ENCODE measurements around the gene ACYP2. TPM values are rescaled to one million over a fixed set of nuclear protein-coding genes. Genes with fewer than 3 reads are reported as not detected.
"Not testable (repeated sequence)": the region's sequence is repeated elsewhere in the genome, so short reads cannot be mapped to it uniquely, and the experiment has no call there.

The ACYP2 gene
- polyA plus RNA-seq (ENCODE audit: insufficient read length): 19.6 TPM
- long read RNA-seq, donor 1, partial matches to known transcripts: 5 of 13 reads
- long read RNA-seq, donor 1, other reads (novel, unspliced or antisense): 7 of 13 reads
- long read RNA-seq, donor 2, partial matches to known transcripts: 0 of 8 reads
- long read RNA-seq, donor 2, other reads (novel, unspliced or antisense): 6 of 8 reads
- long read RNA-seq, donor 3: 0 reads
- long read RNA-seq, donor 4: 0 reads
- long read RNA-seq, donor 5, partial matches to known transcripts: 34 of 43 reads
- long read RNA-seq, donor 5, other reads (novel, unspliced or antisense): 8 of 43 reads
- long read RNA-seq, donor 6, partial matches to known transcripts: 0 of 6 reads
- long read RNA-seq, donor 6, other reads (novel, unspliced or antisense): 6 of 6 reads
- long read RNA-seq, donor 7, partial matches to known transcripts: 14 of 19 reads
- long read RNA-seq, donor 7, other reads (novel, unspliced or antisense): 5 of 19 reads
- long read RNA-seq, donor 8: 0 reads

DNA sequence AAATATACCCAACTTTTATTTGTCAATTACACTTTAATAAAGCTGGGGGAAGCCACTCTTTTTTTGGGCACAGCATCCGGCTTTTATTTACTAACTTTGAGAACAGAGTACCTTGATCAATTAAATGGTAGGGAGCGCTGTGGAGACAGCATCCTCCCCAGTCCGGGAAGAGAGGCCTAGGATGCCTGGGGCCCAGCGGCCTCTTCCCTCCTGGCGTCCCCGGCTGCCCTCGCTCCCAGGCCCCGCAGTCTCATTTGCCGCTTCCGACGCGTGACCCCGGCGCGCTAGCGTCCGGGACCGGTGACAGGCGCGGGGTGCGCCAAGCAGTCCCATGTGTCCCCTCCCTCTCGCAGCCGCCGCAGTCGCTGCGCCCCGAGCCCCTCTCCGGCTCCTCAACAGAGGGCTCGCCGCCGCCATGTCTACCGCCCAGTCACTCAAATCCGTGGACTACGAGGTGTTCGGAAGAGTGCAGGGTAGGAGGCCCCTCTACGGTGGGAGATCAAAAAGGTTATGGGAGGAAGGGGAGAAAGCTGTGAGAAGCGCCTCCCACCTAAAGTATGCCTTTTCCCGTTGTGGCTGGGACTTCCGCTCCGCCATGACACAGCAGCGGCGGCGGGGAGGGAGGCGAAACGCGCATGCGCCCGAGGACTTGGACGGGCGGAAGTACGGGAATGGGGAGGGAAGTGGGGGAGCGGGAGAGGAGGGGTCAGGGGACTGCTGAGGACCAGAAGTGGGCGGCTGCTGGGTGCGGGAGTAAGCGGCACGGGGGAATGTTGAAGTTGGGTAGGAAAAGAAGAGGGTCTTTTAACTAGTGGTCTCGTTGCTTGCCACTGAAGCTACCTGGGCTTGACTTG lies at the start of gene ACYP2:
ACYP2 (plus strand) TSS at position 332 of the 854 bp plus-strand sequence.
- DNase-seq: peak; percentile 96

DNA sequence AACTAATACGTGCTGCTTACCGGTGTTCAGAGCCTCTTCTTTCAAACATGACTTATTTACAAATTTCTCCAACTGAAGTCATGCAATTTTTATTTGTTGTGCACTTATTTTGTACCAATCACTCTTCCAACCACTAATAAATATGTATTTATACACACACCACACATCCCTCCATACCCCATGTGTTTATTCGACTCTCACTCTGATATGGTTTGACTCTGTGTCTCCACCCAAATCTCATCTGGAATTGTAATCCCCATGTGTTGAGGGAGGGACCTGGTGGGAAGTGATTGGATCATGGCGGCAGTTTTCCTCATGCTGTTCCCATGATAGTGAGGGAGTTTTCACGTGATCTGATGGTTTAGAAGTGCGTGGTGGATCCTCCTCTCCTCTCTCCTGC lies 49.5 kb upstream of the ACYP2 start:
- DNase-seq: no peak

DNA sequence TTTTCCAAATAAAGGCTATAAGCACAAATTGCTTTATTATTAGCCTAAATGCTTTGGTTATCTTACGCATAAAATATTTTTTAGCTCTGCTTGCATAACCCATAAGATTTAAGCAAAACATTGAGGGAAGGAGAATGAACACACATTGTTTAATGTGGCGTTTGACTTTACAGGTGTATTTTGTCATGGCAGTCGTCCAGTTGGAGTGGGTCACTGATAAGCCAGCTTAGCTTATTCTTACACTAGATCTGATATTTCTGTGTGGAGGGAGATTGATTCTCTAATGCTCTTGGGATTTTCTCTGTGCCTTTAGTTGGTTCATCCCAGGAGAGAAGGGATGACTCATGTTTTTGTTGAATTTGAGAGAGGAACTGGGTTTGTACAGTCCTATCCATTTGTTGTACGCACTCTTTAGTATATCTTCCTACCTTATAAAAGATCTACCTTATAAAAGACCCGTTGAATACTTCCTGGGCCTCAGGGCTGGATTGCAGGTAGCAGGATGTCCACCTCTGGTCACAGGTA lies 47.5 kb upstream of the ACYP2 start:
- no peak for DNase-seq

DNA sequence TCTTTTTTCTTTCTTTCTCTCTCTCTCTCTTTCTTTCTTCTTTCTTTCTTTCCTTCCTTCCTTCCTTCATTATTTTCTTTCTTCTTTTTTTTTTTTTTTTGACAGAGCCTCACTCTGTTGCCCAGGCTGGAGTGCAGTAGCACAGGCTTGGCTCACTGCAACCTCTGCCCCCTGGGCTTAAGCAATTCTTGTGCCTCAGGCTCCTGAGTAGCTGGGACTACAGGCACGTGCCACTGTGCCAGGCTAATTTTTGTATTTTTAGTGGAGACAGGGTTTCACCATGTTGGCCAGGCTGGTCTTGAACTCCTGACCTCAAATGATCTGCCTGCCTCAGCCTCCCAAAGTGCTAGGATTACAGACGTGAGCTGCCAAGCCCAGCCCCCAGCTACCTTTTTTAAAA lies 42.9 kb upstream of the ACYP2 start:
- DNase-seq: not testable (repeated sequence)

DNA sequence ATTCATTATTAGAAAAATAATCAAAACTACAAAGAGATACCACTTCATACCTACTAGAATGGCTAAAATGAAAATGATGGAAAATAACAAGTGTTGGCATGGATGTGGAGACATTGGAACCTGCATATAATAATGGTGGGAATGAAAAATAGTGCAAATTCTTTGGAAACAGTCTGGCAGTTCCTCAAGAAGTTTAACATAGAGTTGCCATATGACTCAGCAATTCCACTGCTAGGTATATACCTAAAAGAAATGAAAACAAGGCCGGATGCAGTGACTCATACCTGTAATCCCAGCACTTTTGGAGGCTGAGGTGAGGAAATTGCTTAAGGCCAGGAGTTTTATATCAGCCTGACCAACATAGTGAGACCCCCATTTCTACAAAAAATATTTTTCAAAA lies 41.6 kb upstream of the ACYP2 start:
- no peak for DNase-seq

DNA sequence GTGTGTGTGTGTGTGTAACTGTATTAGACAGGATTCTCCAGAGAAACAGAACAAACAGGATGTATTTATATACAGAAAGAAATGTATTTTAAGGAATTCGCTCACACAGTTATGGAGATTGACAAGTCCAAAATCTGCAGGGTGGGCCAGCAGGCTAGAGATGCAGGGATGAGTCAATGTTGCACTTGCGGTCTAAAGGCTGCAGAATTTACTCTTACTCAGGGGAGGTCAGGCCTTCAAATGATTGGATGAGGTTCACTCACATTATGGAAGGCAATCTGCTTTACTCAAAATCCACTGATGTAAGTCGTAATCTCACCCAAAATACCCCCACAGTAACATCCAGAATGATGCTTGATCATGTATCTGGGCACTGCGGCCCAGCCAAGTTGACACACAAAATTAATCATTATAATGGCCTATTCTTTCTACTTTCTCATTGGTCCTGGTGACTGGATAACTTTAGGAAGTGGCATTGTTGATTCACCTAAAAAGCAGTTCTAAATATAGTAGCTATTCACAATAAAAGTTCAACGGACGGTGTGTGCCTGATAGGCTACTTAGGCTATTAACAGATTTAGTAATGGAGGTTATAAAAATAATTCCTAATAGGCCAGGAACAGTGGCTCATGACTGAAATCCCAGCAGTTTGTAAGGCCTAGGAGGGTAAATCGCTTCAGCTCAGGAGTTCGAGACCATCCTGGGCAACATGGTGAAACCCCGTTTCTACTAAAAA lies 40.6 kb upstream of the ACYP2 start:
- no peak for DNase-seq

DNA sequence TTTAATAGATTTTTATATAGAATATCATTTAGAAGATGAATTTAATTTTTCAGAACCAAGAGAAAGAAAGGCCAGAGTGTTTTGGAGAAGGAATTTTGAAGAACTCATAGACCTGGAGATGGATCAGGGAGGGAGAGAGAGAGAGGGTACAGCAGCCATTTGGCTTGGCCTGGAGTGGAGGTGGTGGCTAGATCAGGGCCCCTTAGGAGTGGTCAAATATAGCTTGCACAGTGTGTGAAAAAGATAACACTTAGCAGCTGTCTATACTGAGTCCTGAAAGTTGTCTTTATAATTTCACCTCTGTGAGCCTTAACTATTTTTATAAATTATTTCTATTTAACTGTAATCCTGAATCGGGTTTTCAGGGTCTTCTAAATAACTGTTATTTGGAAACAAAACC lies 38.8 kb upstream of the ACYP2 start:
- no peak for DNase-seq

DNA sequence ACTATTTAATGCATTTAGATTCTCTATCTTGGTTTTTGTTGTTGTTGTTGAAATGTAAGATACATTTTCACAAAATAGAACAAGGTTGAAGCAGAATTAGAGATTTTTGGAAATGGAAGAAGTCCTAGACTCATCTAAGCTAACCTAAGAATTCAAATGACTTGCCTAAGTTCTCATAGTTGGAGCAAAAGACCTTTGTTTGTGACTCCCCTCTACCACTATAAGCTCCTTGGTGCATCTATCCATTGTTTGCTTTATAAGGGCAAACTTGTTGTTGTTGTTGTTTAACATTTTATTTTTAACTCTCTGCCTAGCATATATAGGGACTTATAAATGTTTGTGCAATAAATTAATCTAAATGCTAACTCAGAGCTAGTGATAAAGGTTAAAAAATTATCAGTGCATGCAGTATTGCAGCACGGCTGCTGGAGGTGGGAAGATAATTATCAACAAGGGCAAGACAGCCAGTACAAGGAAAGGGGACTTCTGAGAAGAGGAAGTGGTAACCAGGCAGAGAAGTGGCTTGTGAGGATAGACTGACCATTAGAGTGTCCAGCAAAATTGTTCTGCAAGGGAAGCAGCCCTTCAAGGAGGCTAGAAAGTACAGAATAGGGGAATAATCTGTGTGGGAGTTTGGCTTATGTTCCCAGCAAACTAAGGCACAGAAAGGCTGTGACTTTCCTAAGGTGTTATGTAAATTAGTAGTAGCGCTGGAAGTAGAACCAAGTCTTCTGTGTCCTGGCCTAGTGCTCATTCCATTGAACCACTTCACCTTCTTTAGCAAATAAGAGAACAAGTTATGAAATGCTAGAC lies 38.1 kb upstream of the ACYP2 start:
- no peak for DNase-seq

DNA sequence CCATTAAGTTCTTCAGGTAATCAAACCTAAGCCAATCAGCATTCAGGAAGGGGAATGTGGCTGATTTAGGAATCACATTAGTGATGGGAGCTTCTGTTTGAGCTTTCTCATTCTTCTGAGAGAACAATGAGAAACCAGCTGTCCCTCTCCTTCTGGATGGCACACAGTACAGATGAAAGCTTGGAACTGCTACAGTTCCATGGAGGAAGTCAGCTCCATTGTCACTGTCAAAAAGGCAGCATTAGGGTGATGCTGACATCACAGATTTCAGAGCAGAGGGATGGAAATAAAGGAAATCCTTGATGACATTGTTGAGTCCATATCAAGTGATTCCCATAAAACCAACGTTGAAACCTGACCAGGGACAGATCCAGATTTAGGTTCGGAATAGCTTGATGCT lies 36.1 kb upstream of the ACYP2 start:
- DNase-seq: no peak

DNA sequence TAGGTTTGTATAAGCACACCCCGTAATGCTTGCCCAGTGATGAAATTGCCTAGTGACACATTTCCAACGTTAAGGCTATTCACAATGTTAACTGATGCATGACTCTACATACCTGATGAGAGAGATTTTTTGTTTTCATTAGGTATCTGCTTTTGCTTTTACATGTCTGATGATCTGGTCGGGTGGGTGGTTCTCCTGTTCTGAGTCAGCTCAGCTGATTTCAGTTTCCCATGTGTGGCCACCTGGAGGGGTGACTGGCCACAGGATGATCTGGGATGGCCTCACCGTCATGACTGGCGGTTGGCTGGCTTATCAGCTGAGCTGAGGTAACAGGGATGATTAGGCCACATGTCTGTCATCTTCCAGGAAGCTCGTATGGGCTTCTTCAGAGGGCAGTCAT lies 33.8 kb upstream of the ACYP2 start:
- DNase-seq: no peak

DNA sequence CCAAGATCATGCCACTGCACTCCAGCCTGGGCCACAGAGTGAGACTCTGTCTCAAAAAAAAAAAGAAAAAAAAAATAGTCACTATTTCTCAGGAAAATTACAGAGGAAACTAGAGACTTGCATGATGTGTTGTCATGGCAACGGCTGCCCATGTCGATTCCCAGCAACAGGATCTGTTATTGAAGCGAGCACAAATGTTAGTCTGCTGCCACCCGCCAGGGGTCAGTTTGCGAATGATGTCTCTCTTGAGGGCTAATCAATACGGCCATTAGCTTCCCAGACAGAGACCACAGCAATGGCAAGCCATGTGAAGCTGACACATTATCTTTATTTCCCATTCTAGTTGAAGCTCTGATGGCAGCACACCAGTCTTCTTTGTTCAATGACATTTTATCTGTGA lies 32.4 kb upstream of the ACYP2 start:
- no peak for DNase-seq

DNA sequence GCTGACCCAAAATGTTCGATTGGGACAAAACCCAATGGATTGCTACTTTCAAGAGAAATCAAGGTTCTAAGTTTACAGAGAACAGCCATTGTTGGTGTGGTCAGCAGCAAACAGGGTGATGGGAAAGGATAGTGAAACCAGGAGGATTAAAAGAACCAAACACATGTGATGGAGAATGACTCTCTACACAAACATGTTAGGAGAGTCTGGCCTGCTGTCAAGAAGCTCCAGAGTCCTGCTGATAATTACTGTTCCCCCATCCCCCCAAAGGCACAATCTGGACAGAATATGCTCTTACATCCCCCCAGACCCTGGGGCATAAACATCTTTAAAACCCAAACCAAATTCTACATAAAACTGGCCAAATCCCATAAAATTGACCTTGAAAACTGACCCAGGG lies 32.0 kb upstream of the ACYP2 start:
- no peak for DNase-seq

DNA sequence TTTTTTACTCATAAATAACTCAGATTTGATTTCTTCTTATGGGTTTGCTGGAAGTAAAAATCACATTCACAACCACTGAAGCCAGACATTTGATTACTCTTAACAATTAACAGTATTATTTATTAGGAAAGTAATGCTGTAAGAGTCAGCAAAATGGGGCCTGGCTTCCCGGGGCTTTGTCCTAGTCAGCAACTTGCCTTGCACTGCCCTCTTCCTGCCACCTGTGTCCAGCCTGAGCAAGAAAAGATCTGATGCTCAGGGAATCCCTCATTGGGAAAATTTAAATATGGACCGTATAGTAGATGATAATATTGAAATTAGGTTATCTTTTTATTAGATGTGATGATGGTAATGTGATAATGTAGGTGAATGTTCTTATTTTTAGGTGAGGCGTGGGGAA lies 30.8 kb upstream of the ACYP2 start:
- DNase-seq: no peak

DNA sequence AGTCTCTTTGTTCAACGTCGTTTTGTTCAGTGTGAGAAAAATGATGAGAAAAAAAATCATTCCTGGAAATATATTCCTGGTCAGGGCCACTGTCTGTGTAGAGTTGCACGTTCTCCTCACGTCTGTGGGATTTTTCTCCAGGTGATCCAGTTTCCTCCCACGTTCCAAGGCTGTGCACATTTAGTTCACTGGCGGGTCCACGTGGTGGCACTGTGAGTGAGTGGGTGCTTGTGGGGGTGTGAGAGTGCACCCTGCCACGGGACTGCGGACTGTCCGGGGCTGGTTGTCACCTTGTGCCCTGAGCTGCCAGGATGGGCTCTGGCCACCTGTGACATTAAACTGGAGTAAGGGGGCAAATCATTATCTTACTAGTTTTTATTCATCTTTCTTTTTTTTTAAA lies 30.3 kb upstream of the ACYP2 start:
- DNase-seq: no peak

DNA sequence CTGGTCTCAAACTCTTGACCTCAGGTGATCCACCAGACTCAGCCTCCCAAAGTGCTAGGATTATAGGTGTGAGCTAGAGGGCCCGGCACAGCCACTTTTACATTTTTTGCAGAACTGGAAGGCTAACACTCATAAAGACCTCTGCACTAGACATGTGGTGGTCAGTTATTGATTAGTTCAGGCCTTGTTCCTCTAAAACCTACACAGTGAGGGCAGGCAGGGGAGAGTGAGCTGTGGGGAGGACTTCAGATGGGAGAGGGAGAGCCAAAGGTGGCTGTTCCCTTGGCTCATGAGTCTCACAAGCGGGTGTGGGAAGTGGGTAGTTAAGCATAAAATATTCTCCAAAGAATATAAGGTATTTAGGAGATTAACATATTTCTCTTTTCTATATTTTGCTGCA lies 29.3 kb upstream of the ACYP2 start:
- no peak for DNase-seq

DNA sequence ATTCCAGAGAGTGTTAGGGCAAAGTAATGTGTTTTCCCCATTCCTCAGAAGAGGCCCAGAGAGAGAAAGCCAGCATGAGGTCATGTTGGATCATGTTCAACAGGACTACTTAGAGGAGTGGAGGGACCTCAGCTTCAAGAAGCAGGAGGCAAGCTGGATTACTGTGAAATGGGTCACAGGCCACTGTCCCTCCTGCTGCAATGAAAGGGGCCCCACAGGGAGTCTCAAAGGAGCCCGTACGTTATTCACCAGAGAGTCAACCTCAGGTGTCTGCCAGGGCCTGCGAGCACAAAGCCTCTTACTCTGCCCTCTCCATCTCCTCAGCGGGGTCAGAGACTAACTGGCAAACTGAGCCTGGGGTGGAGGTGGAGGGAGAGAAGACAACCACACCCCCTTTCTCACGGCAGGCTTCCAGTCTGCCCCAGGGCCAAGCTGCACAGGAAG lies 27.2 kb upstream of the ACYP2 start:
- DNase-seq: no peak

DNA sequence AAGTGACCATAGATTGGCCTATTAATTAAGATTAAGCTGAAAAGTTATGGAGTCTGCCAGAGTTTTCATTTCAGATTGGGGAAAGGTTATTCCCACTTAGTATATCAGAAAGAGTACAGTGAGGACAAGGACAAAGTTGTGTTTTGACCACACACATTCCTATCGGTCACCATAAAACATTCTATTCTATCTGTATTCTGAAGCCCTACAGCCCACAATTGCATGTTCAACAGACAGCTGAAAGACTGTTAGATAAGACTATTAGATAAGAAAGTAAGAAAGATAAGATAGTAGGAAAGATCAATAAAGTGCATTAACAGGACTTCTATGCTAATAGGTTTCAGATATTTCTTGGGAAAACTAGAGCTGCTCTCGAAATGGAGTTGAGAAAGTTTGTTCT lies 26.7 kb upstream of the ACYP2 start:
- no peak for DNase-seq

DNA sequence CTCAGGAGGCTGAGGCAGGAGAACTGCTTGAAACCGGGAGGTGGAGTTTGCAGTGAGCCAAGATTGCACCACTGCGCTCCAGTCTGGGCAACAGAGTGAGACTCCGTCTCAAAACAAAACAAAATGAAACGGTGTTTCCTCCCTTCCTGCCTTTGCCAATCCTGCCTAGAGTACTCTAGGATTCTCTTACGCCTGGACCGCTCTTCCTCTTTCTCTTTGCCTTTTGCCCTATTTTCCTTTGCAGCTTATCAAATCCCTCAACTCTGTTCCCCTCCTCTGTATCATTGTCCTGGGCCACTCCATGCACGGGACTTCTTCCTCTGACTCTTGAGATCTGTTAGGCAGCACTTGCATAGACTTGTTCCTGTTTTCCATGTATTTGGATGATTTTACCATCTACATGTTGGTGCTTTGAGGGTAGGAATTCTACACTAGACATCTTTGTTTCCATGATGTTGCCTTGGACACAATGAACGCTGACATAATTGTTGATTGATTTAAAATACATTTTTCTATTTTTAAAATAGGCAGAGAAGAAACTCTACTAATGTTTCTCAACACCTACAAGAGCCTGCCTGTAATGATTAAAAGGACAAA lies 24.8 kb upstream of the ACYP2 start:
- no peak for DNase-seq

DNA sequence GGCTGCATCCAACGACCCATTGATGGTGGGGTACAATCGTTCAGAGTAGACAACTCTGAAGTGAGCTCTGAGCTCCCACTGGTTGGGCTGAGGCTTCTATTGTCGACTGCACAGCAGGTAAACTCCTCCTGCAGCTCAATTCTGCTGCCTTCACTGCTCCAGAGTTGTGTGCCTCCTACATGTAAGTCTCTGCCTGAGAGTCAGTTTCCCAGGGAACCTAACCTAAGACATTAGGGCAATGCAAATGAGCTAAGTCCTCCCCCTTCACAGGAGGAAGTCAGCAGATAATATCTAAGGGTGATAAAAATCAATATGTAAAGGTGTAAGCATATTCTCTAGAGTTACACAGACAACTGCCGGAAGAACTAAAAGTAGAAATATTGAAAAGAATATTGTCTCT lies 22.5 kb upstream of the ACYP2 start:
- DNase-seq: no peak

DNA sequence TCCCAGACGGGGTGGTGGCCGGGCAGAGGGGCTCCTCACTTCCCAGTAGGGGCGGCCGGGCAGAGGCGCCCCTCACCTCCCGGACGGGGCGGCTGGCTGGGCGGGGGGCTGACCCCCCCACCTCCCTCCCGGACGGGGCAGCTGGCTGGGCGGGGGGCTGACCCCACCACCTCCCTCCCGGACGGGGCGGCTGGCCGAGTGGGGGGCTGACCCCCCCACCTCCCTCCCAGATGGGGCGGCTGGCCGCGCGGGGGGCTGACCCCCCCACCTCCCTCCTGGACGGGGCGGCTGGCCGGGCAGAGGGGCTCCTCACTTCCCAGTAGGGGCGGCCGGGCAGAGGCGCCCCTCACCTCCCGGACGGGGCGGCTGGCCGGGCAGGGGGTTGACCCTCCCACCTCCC lies 20.0 kb upstream of the ACYP2 start:
- DNase-seq: not testable (repeated sequence)

DNA sequence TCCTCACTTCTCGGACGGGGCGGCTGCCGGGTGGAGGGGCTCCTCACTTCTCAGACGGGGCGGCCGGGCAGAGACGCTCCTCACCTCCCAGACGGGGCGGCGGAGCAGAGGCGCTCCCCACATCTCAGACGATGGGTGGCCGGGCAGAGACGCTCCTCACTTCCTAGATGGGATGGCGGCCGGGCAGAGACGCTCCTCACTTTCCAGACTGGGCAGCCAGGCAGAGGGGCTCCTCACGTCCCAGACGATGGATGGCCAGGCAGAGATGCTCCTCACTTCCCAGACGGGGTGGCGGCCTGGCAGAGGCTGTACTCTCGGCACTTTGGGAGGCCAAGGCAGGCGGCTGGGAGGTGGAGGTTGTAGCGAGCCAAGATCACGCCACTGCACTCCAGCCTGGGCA lies 19.3 kb upstream of the ACYP2 start:
- DNase-seq: not testable (repeated sequence)

Data from left kidney (tissue), 8 donors.